ENCODE data around the gene HOXC4. TPM values are rescaled to one million over a fixed set of nuclear protein-coding genes. Genes with fewer than 3 reads are reported as not detected.

Gene HOXC4
- total RNA-seq, 4 donors from 2014 or later = 1.1 to 3.1 (median 1.3) TPM

DNA sequence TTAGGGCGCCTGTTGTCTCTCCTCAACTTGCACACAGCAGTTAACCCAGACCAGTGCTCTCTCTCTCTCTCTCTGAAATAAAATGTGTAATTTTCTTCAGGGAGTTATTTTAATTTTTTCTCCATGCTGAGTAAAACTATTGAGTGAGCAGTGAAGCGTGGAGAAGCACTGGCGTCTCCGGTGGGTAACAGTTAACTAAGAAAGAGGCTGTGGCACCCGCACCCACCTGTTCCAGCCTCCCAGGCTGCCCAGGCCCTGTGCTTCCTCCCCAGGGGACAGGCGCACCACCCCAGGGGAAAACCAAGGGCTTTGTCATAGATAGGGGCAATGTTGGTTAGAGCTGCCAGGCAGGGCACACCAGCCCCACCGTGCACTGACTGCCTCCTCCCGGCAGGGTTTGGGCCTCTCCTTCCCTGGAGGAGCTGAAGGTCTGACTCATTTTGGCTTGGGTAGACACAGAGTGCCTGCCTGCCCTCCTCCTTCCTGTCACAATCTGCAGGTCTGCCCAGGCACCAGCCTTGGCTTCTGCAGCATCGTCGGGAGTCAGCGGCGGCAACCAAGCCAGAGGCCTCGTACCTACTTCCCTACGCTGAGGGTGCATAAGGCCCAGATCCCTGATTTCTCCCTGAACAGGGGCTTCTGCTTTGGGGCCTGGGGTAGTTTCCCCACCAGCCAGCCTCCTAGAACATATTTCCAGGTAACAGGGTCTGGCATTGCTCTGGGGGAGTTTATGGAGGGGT is 16.8 kb upstream of the HOXC4 start:
- Histone ChIP-seq H3K36me3 (no peaks in the 10 kb centered on the region), H3K4me3 (peak overlapping the region in 3 of 4 donors; percentile 5 to 30 (median 29)), H3K27me3 (peaks cover 0 to 90% (median 5%) of the 10 kb centered on the region in 4 donors), H3K9me3 (no peaks in the 10 kb centered on the region), H3K4me1 (peaks cover 16 to 94% (median 27%) of the 10 kb centered on the region in 3 donors), H3K27ac (peak overlapping the region in 3 of 4 donors; percentile 37 to 85 (median 49))
- 33% methylated on average over 10 to 11 of the region's 14 CpGs for WGBS, 2 donors
- intact Hi-C loops (cut with DNase I) = no loop called here
- TF ChIP-seq, protein P1, sequence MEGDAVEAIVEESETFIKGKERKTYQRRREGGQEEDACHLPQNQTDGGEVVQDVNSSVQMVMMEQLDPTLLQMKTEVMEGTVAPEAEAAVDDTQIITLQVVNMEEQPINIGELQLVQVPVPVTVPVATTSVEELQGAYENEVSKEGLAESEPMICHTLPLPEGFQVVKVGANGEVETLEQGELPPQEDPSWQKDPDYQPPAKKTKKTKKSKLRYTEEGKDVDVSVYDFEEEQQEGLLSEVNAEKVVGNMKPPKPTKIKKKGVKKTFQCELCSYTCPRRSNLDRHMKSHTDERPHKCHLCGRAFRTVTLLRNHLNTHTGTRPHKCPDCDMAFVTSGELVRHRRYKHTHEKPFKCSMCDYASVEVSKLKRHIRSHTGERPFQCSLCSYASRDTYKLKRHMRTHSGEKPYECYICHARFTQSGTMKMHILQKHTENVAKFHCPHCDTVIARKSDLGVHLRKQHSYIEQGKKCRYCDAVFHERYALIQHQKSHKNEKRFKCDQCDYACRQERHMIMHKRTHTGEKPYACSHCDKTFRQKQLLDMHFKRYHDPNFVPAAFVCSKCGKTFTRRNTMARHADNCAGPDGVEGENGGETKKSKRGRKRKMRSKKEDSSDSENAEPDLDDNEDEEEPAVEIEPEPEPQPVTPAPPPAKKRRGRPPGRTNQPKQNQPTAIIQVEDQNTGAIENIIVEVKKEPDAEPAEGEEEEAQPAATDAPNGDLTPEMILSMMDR (IDR thresholded peaks at IDR 0.05) = peak in 4 of 6 experiments; percentile 7 to 66 (median 54)
- peak in 1 of 4 donors; percentile 28 for TF ChIP-seq POLR2A (IDR thresholded peaks at IDR 0.05)
- DNase-seq = no peak

DNA sequence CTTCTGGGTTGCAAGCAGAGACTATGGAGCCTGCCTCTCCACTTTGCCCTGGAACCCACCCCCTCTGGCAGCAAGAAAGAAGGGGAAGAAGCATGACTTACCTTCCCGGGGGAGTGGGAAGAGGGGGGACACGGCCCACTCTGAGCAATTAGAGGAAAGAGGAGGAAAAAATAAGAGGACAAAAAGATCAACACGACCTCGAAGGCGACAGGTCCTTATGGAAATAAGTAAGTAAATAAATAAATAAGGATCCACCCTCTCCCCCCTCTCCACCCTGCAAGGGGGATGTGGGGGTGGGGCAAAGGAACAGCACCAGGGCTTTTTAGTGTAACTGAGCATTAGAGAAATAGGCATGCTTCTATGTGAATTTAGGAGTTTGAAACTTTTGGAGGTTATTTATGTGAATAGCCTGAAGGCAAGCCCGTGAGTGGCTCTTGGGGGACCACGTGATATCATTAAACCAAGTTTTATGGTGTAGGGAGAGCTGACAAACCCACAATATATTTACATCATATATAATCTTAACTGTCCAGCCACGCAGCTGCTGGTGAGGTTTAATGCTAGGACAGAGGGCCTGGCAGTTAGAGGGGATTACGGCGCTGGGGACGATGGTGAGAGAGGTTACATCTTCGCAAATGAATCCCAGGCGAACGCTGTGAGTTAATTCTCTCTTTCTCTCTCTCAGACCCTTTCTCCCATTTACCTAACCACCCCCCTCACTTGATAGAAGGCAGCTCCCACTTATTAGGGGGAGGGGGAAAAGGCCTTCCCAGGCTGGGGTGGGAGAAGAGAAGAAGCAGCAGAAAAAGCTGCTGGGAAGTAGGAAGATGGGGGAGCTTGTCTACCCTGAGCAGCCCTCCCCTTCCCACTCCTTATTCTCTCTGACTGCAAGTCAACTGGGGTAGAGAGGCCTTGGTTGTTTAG is 16.0 kb upstream of the HOXC4 start:
- Histone ChIP-seq H3K4me3 (peak overlapping the region in 3 of 4 donors; percentile 5 to 30 (median 29)), H3K4me1 (peaks cover 16 to 90% (median 27%) of the 10 kb centered on the region in 3 donors), H3K27me3 (peaks cover 0 to 89% (median 3%) of the 10 kb centered on the region in 4 donors), H3K36me3 (no peaks in the 10 kb centered on the region), H3K27ac (peak overlapping the region; percentile 37 to 85 (median 57)), H3K9me3 (no peaks in the 10 kb centered on the region)
- intact Hi-C loops (cut with DNase I) = no loop called here
- no peak for DNase-seq
- WGBS, 2 donors = 37 to 53% methylated on average over 14 of the region's 14 CpGs
- TF ChIP-seq, protein P1 (IDR thresholded peaks at IDR 0.05) = no peak
- TF ChIP-seq POLR2A (IDR thresholded peaks at IDR 0.05) = no peak

DNA sequence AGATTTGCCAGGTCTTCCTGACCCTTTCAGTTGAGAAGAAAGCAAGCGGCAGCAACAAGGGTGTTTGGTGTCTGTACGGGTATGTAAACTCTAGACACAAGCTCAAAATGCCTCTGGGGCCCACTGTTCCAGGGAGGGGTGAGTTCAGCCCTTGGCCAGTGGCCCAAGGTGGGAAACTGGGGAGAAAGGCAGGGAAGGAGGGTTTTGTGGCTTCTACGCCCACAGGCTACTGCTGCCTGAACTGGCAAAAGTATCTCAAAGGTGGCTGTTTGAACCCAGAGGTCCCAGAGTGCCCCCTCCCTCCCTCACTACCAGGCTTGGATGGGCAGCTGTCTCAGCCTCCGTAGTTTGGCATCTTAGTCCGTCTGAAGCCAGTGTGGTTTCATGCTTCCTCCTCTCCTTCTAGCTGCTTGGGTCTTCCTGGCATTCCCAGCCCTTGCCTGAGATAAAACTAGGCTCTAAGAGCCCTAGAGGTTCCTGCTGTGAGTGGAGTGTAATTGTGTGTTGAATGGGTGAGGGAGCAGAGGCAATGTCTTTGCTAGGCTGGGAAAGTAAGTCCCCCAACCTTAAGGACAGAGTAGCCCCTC is 15.3 kb upstream of the HOXC4 start:
- H3K4me1 ChIP-seq = peaks cover 12 to 88% (median 27%) of the 10 kb centered on the region in 3 donors
- WGBS, 2 donors = 44 to 68% methylated on average over 3 to 5 of the region's 5 CpGs
- TF ChIP-seq, protein P1 (IDR thresholded peaks at IDR 0.05) = no peak
- TF ChIP-seq POLR2A (IDR thresholded peaks at IDR 0.05) = no peak
- H3K9me3 ChIP-seq = no peaks in the 10 kb centered on the region
- peaks cover 0 to 88% (median 3%) of the 10 kb centered on the region in 4 donors for H3K27me3 ChIP-seq
- H3K36me3 ChIP-seq = no peaks in the 10 kb centered on the region
- peak overlapping the region in 2 of 4 donors; percentile 20 to 40 for H3K4me3 ChIP-seq
- H3K27ac ChIP-seq = peak overlapping the region; percentile 41 to 85 (median 69)
- no peak for DNase-seq
- intact Hi-C loops (cut with DNase I) = no loop called here

DNA sequence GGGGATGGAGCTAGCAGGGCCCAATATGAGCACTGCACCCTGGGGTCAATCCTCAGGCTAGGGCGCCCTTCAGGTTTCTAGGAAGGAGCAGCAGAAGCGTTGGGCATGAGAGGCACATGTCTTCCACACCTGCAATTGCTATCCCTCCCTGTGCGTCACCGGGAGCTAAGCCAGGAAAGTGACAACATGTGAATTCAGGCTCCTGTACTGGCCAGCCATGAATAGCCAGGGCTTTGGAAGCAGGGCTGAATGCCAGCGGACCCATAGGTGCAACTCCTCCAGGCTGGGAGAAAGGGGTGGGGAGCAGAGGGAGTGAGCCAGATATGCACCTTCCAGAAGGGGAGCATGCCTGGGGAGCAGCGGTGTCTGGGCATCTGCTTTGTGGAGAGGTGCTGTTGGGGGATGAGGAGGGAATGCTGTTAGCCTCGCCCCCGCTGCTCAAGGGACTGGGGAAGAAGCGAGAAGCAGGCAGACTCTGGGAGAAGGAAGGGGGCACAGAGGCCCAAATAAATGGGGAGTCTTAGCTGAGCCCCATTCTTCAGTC is 14.7 kb upstream of the HOXC4 start:
- WGBS, 2 donors = 27 to 38% methylated on average over 4 to 6 of the region's 9 CpGs
- Histone ChIP-seq H3K4me1 (peaks cover 8 to 88% (median 27%) of the 10 kb centered on the region in 3 donors), H3K27me3 (peaks cover 0 to 85% (median 3%) of the 10 kb centered on the region in 4 donors), H3K4me3 (peak overlapping the region in 3 of 4 donors; percentile 4 to 40 (median 13)), H3K36me3 (no peaks in the 10 kb centered on the region), H3K27ac (peak overlapping the region; percentile 41 to 85 (median 69)), H3K9me3 (no peaks in the 10 kb centered on the region)
- intact Hi-C loops (cut with DNase I) = no loop called here
- no peak for DNase-seq
- TF ChIP-seq, protein P1 (IDR thresholded peaks at IDR 0.05) = no peak
- TF ChIP-seq POLR2A (IDR thresholded peaks at IDR 0.05) = peak in 1 of 4 donors; percentile 7
